Vagina (tissue), 2 donors: ENCODE measurements around the gene CTPS2. TPM values are rescaled to one million over a fixed set of nuclear protein-coding genes. Genes with fewer than 3 reads are reported as not detected.

Source experiments
- DNase-seq, 2 donors: peaks; one replicate each; pipeline ENCODE4 v3.0.0-alpha.2; 2017; ENCODE audit errors: extremely low spot score in 2 of 2
- H3K27ac ChIP-seq: fragments of 200-600 bp; sonication (generic); one replicate; pipeline ENCODE4 v1.5.1; 2019
- H3K27me3 ChIP-seq: fragments of 200-600 bp; sonication (generic); one replicate; pipeline ENCODE4 v1.5.1; 2019
- H3K36me3 ChIP-seq, 2 donors: fragments of 200-600 bp; sonication (generic); one replicate each; pipeline ENCODE4 v1.5.1; 2017 to 2019
- H3K4me1 ChIP-seq: fragments of 200-600 bp; sonication (generic); one replicate; pipeline ENCODE4 v1.5.1; 2019
- H3K4me3 ChIP-seq, 2 donors: fragments of 200-600 bp; sonication (generic); 1 replicate in 1 of 2; 2 replicates in 1 of 2; pipeline ENCODE4 v1.5.1; 2016 to 2019
- H3K9me3 ChIP-seq: fragments of 200-600 bp; sonication (generic); one replicate; pipeline ENCODE4 v1.5.1; 2019
- POLR2A ChIP-seq, 2 donors: fragments of 450-650 bp; IDR thresholded peaks; one replicate each; pipeline ENCODE4 v1.6.1; 2017; ENCODE audit warnings: antibody characterized with exemption in 2 of 2, mild to moderate bottlenecking in 2 of 2, moderate library complexity in 2 of 2
- POLR2AphosphoS5 ChIP-seq, 2 donors: sonication (generic); formaldehyde crosslinking; IDR thresholded peaks; one replicate each; pipeline ENCODE4 v1.9.0; 2017; ENCODE audit warnings: antibody characterized with exemption in 2 of 2, mild to moderate bottlenecking in 2 of 2, low read depth in 1 of 2; ENCODE audit not compliant: insufficient read depth in 1 of 2
- intact Hi-C: fragments of 100-400 bp; cut with DNase I; formaldehyde crosslinking; loops from one replicate; pipeline ENCODE4 v1.15.1; 2023
- total RNA-seq: library from RNA; depleted of rRNA; stranded (reverse); fragments of >200 nt; gene quantifications from one replicate; pipeline ENCODE4 v1.2.3, GENCODE V29; 2016
- TF ChIP-seq, protein P1 (sequence below), 3 experiments: fragments of 450-650 bp in 2 of 3; fragments of 200-600 bp in 1 of 3; sonication (generic) in 1 of 3; IDR thresholded peaks; one replicate each; pipeline ENCODE4 v1.5.1; 2017 to 2019; ENCODE audit warnings: antibody characterized with exemption in 3 of 3, mild to moderate bottlenecking in 2 of 3, moderate library complexity in 2 of 3

Gene CTPS2
- total RNA-seq, 1 donor from 2014 or later, result 20.4 TPM

DNA sequence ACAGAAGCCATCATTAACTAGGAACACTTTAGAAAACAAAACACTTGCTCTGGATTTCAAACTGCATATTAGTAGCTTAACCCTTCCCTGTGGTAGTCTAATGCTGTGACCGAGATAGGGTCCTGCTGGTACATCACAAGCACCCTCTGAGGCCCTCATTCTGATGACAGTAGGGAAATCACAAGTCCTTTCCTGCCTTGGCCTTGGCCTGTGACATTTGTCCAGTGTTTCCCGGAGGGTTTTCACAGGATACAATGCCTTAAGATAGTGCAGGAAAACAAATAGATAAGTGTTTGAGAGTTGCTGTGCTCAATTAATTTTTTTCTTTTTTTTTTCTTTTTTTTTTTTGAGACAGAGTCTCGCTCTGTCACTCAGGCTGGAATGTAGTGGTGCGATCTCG lies 36.0 kb upstream of the CTPS2 start:
- Histone ChIP-seq H3K27me3 (no peaks in the 10 kb centered on the region), H3K27ac (no peak overlapping the region), H3K9me3 (no peaks in the 10 kb centered on the region), H3K4me1 (no peaks in the 10 kb centered on the region), H3K36me3 (peaks cover 0 to 49% of the 10 kb centered on the region in 2 donors), H3K4me3 (no peak overlapping the region)
- intact Hi-C loops, result no loop called here
- no peak for DNase-seq
- TF ChIP-seq POLR2A (IDR thresholded peaks at IDR 0.05) (no peak), POLR2AphosphoS5 (IDR thresholded peaks at IDR 0.05; ENCODE audit: insufficient read depth in 1 of 2, low read depth in 1 of 2) (no peak)
- TF ChIP-seq, protein P1, sequence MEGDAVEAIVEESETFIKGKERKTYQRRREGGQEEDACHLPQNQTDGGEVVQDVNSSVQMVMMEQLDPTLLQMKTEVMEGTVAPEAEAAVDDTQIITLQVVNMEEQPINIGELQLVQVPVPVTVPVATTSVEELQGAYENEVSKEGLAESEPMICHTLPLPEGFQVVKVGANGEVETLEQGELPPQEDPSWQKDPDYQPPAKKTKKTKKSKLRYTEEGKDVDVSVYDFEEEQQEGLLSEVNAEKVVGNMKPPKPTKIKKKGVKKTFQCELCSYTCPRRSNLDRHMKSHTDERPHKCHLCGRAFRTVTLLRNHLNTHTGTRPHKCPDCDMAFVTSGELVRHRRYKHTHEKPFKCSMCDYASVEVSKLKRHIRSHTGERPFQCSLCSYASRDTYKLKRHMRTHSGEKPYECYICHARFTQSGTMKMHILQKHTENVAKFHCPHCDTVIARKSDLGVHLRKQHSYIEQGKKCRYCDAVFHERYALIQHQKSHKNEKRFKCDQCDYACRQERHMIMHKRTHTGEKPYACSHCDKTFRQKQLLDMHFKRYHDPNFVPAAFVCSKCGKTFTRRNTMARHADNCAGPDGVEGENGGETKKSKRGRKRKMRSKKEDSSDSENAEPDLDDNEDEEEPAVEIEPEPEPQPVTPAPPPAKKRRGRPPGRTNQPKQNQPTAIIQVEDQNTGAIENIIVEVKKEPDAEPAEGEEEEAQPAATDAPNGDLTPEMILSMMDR (IDR thresholded peaks at IDR 0.05), result no peak

DNA sequence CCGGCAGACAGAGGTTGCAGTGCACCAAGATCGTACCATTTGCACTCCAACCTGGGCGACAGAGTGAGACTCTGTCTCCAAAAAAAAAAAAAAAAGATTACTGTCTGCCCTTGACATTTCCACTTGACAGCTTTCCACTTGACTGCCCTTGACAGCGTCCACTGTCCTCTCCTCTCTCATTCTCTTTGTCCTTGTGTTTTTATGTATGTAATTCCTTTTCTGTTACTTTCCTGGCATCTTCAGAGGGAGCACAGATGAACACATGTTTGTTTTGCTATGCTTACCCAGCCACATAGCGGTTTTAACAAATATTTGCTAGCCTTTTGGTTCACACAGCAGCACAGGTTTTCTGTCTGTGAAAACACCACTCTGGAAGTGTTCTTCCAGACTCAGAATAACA lies 33.2 kb upstream of the CTPS2 start:
- TF ChIP-seq POLR2AphosphoS5 (IDR thresholded peaks at IDR 0.05; ENCODE audit: insufficient read depth in 1 of 2, low read depth in 1 of 2) (no peak), POLR2A (IDR thresholded peaks at IDR 0.05) (no peak)
- TF ChIP-seq, protein P1 (IDR thresholded peaks at IDR 0.05), result no peak
- no peaks in the 10 kb centered on the region for H3K27me3 ChIP-seq
- no peak overlapping the region for H3K27ac ChIP-seq
- intact Hi-C loops, result no loop called here
- H3K4me1 ChIP-seq, result no peaks in the 10 kb centered on the region
- peaks cover 4 to 70% of the 10 kb centered on the region in 2 donors for H3K36me3 ChIP-seq
- no peaks in the 10 kb centered on the region for H3K9me3 ChIP-seq
- no peak for DNase-seq
- H3K4me3 ChIP-seq, result no peak overlapping the region

DNA sequence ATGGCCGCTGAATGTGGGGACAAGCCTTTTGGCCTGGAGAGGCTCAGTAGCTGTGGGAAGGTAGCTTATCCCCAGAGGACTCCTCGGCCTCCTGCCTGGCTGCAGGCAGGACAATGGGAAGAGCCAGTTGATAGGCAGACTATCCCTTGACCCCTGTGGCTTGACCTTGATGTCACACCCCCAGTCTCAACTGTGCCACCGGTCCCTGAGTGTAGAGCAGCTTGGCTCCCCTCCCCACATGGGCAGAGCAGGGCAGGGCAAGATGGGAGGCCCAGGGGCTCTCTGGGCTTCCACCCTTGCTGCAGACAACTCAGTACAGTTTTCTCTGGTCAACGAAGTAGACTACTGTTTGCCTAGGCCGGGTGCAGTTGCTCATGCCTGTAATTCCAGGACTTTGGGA lies 32.6 kb upstream of the CTPS2 start:
- H3K36me3 ChIP-seq, result peaks cover 4 to 70% of the 10 kb centered on the region in 2 donors
- intact Hi-C loops, result no loop called here

DNA sequence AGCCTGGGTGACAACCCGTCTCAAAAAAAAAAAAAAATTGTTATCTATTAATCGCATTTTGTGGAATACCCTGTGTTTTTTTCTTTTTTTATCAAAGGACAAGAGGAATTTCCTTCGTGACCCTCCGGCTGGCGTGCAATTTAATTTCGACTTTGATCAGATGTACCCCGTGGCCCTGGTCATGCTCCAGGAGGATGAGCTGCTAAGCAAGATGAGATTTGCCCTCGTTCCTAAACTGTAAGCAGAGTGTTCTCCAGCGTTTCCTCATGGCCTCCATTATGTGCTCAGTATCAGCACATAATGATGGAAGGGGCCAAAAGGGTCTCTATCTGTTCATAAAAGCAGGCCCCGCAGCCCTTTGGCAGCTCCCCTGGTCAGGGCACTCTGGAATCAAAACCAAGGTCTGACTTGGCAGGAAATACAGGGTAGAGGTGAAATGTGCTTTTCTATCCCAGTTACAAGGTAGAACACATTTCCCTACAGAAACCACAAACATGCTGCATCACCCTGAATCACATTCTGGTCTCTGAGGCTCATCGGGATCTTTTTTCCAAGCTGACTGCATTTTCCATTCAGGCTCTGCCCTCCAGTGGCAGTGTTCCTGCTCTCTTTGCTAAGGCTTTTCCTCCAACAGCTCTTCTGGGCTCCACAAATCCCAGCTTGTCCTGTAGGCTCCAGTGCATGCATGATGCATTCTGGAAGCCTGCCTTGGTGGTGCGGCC lies 31.3 kb upstream of the CTPS2 start:
- Histone ChIP-seq H3K27me3 (no peaks in the 10 kb centered on the region), H3K9me3 (no peaks in the 10 kb centered on the region), H3K4me1 (no peaks in the 10 kb centered on the region), H3K27ac (no peak overlapping the region), H3K36me3 (peaks cover 4 to 65% of the 10 kb centered on the region in 2 donors), H3K4me3 (no peak overlapping the region)
- intact Hi-C loops, result no loop called here
- TF ChIP-seq, protein P1 (IDR thresholded peaks at IDR 0.05), result no peak
- no peak for TF ChIP-seq POLR2A (IDR thresholded peaks at IDR 0.05)
- TF ChIP-seq POLR2AphosphoS5 (IDR thresholded peaks at IDR 0.05; ENCODE audit: insufficient read depth in 1 of 2, low read depth in 1 of 2), result no peak
- DNase-seq, result no peak

More for the DNA sequence above, 32.6 kb upstream of the CTPS2 start:
- H3K4me3 ChIP-seq, result no peak overlapping the region
- no peak overlapping the region for H3K27ac ChIP-seq
- no peak for TF ChIP-seq POLR2AphosphoS5 (IDR thresholded peaks at IDR 0.05; ENCODE audit: insufficient read depth in 1 of 2, low read depth in 1 of 2)
- TF ChIP-seq, protein P1 (IDR thresholded peaks at IDR 0.05), result no peak
- TF ChIP-seq POLR2A (IDR thresholded peaks at IDR 0.05), result no peak
- H3K4me1 ChIP-seq, result no peaks in the 10 kb centered on the region
- no peaks in the 10 kb centered on the region for H3K9me3 ChIP-seq
- DNase-seq, result no peak
- H3K27me3 ChIP-seq, result no peaks in the 10 kb centered on the region

DNA sequence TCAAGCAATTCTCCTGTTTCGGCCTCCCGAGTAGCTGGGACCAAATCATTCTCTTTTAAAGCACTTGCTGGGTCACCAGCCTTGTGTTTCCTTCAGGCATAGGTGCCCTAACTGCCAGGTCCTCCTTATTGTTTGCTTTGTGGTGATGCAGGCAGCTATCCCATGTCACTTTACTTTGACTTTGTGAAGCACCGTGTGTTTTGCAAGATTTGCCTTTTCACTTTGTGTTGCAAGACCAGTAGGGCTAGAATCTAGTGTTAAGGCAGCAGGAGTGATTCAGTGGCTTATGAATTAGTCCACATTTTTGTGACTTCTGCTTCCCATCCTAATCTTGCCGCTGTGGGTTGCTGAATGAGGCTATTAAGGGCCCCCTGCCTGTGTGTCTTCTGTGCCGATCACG lies 27.1 kb upstream of the CTPS2 start:
- TF ChIP-seq POLR2A (IDR thresholded peaks at IDR 0.05) (no peak), POLR2AphosphoS5 (IDR thresholded peaks at IDR 0.05; ENCODE audit: insufficient read depth in 1 of 2, low read depth in 1 of 2) (no peak)
- TF ChIP-seq, protein P1 (IDR thresholded peaks at IDR 0.05), result no peak
- DNase-seq, result no peak
- H3K4me3 ChIP-seq, result no peak overlapping the region
- no peaks in the 10 kb centered on the region for H3K27me3 ChIP-seq
- H3K4me1 ChIP-seq, result no peaks in the 10 kb centered on the region
- intact Hi-C loops, result no loop called here
- H3K36me3 ChIP-seq, result peaks cover 8 to 58% of the 10 kb centered on the region in 2 donors
- no peak overlapping the region for H3K27ac ChIP-seq
- H3K9me3 ChIP-seq, result no peaks in the 10 kb centered on the region
